Stimulated activated CD4-positive, alpha-beta T cell treated with anti-CD3 and anti-CD28 coated beads, Interleukin-1b, Interleukin-23, amount 100 ng/mL, for 24 hours (primary cell): ENCODE results near the gene PTPRO.

ENCODE experiments used
- DNase-seq, 4 experiments: peaks; one replicate each; pipeline ENCODE4 v3.0.0-alpha.2; 2020; ENCODE audit warnings: low read depth in 4 of 4, low spot score in 1 of 4

Gene PTPRO

DNA sequence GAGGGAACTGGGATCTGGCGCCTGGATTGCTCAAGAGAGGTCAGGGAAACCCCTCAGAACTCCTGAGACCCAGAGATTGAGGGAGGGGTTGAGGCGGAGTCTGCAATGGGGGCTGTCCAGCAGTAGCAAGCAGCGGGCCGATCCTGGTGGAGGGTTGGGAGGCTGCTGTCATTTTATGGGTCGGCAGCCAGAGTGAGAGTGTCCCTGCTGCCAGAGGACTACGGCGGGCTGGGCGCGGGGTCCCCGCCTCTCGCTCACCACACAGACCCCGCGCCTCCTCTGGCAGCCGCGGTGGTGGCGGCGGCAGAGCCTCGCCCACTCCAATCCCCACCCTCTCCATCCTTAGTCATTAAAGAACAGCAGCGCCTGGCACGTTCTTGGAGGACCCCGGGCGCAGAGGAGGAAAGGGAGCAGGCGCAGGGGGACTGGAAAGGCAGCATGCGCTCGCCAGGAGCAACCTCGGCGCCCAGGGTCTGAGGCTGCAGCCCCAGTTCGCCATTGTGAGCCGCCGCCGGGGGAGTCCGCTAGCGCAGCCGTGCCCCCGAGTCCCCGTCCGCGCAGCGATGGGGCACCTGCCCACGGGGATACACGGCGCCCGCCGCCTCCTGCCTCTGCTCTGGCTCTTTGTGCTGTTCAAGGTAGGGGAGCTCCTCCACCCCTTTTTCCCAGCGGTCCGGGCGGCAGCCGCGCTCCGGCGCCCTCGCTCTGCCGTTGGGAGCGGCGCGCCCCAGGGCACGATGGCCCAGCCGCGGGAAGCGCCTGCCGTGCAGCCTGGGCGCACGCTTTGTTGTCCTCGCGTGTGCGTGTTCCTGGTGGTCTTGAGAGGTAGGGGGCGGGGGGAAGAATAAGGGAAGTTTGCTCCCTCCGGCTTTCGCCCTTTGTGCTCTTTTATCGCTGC lies at the start of gene PTPRO:
PTPRO (plus strand) TSS at position 345 of the 898 bp plus-strand sequence.
- no peak for DNase-seq

DNA sequence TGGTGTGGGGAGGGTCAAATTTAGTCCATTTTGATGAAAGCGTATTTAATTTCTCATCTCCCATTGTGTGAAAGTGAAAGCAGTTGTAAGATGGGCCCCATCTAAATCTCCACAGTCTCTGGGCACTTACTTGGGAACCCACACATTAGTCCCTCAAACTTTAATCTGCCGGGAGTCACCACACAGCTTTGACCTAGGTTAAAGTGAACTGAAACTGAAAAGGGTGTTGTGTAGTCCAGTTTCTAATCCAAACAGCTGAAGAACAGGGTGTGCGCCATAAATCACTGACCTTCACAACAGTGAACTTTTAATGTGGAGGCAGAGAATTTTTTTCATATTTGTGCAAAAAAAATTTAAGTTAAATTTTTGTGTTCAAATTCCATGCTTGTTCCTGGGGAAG lies 48.4 kb upstream of the PTPRO start:
- no peak for DNase-seq

DNA sequence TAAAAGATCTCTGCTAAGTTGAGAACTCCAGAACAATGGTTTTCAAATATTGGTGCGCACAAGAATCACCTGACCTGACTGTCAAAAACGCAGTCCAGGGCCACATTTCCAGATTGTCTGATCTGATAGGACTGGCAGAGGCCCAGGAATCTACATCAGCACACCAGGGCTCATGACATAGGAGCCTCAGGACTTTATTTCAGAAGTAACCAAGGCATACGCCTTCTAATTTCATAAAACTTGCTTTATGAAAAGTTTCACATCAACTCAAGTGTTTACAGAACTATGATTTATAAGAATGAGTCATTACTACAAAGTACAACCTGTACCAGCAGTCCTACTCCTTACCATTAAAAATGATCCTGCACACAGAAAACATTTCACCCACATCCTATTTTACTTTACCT lies 47.7 kb upstream of the PTPRO start:
- no peak for DNase-seq

DNA sequence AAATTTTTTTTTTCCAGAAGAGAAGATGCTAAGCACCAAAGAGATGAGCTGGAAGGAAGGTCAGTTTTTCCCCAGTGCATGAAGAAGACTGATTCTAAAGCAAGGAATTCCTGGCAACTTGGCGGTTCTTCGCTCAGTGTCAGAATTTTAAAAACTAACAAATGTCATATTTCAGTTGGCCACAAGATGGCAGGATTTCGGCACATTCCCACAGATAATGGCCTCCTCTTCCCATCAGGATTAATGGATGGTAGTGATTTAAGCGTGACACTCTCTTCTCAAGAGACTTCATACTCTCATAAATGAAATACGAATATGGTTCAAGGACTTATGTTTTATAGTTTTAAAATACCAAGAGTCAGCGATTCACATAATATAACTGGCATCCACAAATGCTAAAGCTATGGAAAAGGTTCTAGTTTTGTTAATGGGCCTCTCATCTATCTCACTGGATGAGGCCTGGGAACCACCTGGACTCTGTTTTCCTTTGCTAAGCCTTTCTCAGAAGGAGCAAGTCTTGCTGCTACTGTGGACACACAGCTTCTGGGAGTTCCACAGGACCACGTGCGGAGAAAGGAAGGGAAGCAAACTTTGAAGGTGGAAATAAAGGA lies 46.1 kb upstream of the PTPRO start:
- no peak for DNase-seq

DNA sequence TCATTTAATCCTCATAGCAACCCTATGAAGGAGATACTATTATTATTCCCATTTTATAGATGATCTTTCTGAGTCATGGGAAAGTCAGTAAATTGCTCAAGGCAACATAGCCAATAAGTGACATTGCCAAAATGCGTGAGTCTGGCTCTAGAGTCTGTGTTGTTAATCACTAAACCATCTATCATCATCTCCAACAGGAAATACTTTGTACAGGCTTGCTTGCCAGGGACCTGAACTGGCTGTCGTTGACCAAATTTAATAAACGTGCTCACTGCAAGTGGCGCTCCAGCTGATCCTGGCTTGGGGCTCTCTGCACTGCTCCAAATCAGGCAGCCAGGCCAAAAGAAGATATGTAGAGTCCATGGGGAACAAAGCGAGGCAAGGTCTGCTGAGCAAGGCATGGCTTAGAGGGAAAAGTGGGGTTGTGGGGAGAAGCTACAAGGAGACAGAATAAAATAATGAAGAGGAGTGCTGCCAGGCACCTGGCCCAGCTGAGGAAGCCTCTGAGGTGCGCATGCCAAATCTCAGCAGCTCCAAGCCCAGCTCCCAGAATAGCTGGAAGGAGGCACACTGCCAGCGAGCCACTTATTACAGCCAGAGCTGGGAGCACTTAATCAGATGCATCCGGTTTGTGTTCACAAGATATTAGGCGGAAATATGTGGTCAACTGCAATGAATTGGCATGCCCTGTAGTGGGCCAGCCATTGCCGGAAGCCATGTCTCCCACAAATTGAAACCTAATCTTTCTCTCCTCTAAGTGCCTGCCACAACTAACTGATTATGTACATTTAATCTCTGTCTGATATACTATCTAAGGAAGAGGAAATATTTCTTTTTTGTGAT lies 43.3 kb upstream of the PTPRO start:
- DNase-seq = no peak

DNA sequence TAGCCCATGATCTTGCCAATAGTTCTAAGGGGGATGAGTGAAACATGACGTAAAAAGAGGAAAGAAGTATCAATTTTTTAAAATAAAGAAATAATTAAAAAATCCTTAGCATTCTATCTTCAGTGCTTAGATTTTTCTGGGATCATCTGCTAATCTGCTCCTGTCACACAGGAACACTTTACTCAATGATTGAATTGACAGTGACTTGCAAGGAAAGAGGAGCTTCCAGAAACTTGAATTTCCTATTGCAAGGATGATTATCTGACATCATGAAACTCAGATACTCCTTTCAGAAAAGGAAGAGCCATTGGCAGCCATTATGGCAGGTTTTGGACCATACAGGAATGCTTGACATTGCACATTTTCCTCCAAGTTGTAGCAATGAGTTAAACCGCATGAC lies 41.4 kb upstream of the PTPRO start:
- no peak for DNase-seq

DNA sequence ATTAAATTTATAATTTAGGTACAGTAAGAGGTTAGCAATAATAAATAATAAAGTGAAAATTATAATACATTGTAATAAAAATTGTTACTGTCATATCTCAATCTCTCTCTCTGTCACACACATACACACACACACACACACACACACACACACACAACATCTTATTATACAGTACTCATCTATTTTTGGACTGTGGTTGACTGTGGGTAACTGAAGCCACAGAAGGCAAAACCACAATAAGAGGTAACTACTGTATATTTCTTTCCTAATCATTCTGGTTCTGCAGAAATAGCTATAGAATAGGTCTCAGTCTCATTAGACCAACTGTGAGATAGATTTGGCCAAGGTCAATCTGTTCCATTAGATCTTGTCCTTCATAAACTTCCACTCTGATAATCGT lies 33.1 kb upstream of the PTPRO start:
- no peak for DNase-seq

DNA sequence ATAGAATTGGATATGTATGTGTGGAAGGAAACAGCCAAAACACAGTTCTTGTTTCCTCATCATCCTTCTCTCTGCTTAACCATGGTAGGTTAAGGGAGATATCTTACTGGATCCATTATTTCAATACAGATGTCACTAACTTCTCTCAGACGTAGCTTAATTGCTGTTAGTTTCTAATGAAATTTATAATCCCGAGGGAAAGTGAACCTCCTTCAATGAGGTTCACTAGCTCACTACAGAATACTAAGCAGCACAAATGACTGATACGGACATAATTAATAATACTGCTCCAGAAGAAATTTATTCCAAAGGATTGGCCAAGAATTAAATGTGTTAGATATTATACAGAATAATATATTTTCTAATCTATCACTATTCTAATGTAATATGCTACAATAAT lies 28.6 kb upstream of the PTPRO start:
- no peak for DNase-seq

DNA sequence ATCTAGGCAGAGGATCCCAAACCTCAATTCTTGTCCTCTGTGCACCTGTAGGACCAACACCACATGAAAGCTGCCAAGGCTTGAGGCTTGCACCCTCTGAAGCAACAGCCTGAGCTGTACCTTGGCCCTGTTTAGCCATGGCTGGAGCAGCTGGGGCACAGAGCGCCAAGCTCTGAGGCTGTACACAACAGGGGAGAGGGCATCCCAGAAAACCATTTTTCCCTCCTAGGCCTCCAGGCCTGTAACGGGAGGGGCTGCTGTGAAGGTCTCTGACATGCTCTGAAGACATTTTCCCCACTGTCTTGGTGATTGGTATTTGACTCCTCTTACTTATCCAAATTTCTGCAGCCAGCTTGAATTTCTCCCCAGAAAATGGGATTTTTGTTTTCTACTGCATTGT lies 22.4 kb upstream of the PTPRO start:
- no peak for DNase-seq

DNA sequence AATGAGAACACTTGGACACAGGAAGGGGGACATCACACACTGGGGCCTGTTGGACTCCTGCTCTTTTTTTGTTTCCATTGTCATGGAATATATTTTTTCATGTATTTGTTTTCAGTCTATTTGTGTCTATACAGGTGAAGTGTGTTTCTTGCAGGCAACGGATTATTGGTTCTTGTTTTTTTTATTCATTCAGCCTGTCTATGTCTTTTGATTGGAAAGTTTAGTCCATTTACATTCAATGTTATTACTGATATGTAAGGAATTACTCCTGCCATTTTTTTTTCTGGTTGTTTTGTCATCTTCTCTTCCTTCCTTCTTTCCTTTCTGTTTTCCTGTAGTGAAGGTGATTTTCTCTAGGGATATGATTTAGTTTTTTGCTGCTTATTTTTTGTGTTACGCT lies 18.0 kb upstream of the PTPRO start:
- no peak for DNase-seq

DNA sequence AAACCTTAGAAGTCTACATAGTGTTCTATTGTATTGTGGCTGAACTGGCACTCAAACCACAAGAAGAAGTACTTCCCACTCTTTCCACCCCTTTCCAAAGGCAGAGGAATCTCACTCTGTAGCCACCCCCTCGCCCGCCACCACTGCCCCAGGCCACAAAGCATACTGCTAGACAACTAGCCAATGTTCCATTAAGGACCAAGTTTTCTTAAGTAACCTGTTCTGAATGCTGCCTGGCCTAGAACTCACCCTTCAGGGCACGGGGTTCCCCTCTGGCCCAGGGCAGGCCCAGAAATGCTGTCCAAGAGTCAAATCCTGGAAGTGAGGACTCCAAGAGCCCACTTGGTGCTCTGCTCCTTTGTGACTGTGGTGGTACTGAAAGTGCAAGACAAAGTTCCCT lies 15.7 kb upstream of the PTPRO start:
- no peak for DNase-seq

DNA sequence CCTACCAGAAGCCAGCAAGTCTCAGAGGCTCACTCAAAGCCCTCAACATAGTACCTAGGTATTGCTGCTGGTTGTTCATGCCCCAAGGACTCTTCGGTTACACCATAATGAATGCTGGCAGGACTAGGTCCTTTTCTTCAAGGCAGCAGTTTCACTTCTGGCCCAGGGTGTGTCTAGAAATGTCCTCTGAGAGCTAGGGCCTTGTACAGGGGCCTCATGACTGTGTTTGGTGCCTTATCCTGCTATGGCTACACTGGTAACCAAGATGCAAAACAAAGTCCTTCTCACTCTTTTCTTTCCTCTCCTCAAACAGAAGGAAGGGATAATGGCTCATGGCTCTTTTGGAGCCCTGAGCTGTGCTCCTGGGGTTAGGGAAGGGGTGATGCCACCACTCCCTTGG lies 15.2 kb upstream of the PTPRO start:
- DNase-seq = no peak

DNA sequence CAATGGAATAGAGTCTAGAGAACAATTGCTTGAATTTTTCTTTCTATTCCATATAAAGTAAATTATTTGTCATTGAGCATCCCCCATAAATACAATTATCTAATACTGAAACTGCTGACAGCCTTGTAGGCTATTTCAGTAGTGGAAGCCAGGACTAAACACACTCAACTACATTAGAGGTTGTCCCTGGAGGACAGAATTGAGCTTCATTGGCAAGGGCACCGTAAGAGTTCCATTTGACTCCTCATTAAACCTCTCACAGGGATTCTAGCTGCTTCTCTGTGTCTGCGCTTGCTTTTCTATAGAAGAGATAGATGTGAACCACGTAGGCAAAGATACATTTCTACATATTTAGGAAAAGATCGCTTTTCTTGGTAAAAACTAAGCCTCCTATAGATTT lies 3.5 kb upstream of the PTPRO start:
- DNase-seq = no peak

DNA sequence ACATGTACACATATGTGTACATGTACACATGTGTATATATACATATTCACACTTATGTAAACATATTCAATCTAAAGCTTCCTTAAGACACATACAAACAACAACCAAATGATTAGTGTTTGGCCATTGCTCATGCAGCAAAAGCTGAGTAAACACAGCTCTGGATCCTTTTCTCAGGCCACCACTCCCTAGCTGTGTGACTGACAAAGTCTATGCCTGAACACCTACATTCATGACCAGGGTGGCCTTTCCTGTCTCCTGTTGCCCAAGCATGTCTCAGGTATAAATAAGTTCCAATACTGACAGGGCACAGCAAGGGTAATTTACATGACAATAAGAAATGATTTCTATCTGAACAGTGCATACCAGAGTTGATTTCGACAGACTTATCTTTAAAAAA lies 1.4 kb upstream of the PTPRO start:
- DNase-seq = no peak

DNA sequence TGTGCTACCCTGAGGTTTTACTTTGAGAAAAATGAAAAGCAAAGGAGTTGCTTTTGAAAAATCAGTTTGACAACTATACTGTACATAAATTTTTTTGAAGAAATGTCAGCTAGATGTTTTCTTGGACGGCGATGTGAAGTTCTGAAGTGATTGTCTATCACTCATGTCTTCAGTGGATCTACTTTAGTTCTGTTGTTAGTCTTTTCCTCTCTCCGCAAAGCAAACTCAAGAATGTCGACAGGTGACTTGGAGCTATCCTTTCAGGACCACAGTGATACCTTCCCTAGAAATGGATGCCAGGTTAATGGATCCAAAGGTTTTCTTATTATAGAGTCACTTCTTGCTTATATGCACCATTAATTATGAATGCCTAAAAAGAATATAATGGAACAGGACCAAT lies 1.2 kb downstream of the PTPRO start:
- no peak for DNase-seq

DNA sequence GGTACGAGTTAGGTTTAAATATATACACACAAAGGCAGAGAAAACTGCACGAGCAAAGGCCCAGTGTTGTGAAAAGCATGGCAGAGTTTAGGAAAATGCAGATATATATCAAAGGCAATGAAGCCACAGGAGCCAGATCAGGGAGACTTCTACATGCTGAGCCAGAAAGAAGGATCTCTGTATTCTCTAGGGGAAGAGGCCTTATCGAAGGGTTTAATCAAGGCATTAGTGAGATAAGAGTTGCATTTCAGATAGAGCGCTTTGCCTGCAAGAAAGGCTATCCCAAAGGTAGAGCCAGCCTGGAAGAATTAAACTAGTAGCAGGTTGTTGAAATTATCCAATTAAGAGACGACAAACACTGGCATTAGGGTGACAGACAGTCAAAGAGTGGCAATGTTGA lies 7.6 kb downstream of the PTPRO start:
- DNase-seq = no peak

DNA sequence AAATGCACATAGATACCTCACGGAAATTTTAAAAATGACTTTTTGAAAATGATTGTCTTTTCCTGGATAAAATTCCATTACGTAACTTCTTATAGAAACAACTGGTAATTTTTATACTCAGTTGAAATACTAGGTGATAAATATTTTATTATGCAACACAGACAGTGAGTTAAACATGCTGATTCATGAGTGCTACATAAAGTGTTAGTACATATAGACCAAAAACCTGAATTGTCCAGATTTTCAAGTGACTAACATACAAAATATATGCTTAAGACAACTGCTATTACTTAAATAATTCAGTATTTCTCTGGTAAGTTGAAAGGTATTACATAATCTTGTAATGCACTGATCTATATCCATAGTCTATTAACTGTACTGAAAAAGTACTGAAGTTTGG lies 11.9 kb downstream of the PTPRO start:
- DNase-seq = no peak

DNA sequence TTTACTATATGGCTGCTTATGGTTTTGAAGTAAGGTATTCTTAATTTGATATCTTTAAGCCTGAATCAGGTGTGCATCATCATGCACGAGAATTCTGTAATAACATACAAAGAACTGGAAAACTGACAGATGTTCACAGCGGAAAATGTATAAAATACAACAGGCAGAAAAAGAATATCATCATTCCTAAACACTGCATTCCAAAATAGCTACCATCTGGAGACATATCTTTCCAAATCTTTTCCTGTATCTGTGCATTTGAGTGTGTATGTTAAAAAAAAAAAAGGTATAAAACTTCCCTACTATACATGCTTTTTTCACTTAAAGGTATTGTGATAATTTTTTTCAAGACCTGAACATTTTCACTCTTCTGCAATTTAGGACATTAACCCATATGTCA lies 13.7 kb downstream of the PTPRO start:
- no peak for DNase-seq

DNA sequence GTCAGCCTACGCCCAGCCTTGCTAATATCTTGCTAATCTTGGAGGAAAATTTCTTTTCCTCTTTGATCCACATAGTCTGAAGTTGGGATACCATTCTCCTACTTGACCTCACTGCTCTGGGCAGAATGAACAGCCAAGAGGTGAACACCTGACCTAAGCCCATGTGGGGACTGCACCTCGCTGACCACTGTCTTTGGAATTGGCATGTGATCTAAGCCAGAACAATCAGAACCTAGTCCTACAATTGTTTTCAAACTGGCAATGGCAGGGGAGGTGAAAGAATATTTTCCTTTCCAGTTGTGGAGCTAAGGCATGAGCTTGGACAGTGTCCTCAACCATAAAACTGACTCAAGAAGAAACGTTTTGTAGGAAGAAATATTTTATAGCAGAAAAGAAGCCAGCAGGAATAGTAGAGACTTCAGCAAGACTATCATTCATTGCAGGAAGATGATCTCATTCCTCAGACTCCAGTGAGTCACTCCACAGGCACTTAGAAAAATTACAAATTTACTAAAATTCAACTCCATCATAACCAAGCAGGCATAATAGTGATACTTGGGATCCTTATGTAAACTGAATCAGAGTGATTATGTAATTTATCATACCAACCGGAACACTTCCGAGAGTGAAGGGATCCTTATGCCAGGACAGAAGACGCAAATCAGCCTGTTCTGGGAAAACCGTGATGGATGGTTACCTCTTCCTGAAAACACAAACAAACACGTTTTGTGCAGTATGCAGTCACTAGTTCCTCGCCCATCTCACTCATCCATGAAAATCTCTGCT lies 14.7 kb downstream of the PTPRO start:
- DNase-seq = no peak

DNA sequence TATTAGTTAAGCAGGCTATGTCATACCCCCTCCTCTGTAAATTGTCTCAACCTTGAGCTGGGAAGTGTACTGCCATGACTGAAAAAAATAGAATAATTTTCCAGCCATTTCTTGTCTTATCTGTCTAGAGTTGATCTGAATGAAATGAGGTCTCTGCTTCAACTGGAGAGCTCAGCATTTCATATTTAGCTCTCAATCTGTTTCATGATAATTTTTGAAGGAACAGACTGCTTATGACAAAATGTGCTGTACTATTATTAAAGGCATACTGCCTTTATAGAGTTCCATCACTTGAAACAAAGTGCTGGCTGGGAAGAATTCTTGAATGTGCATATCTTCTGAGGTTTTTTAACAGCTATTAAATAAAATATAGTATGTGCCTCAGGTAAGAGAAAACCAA lies 19.1 kb downstream of the PTPRO start:
- DNase-seq = no peak

DNA sequence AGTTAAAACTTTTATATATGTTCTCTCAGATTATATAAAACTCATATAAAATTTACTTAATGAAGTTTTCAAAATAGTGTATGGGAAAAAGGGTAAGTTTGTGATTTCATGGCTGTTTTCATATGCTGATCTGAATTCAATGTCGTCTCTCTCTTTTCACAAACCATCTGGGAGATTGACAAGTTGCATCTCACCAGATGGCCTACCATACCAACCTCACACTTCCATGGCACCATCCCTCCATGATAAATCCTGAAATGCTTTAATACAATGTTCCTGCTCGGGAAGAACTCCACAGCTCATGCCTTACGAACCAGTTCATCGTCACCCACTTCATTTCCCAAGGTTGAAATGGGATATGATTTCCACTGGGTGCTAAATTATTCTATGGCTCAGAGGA lies 22.3 kb downstream of the PTPRO start:
- no peak for DNase-seq
